ENCODE measurements around the gene UBE3B.

DNA sequence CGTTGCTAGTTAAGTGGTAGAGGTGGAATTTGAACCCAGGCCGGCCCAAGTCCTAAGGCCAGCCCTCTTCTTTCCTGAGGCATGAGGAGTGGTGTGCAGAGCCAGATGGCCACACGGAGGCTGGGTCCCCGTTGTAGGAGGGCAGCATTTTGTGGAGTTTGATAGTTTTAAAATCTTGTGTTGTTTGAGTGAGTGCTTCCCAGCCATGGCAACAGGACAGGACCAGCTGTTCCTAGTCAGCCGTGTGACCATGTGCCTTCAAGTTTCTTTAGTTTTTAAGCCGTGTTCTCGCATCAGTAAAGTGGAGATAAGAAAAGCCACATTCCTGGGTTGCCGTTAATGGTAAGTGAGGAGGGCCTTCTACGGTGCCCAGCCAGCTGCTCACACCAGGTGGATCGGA lies 44.4 kb downstream of the UBE3B start:
- no peak for TF ChIP-seq CTCF (IDR thresholded peaks at IDR 0.05)
- no peak for TF ChIP-seq POLR2AphosphoS5 (IDR thresholded peaks at IDR 0.05)
- TF ChIP-seq EP300 (IDR thresholded peaks at IDR 0.05): no peak
- no peak for TF ChIP-seq POLR2A (IDR thresholded peaks at IDR 0.05)
